ENCODE measurements around the gene NOTCH1.

NOTCH1 gene

DNA sequence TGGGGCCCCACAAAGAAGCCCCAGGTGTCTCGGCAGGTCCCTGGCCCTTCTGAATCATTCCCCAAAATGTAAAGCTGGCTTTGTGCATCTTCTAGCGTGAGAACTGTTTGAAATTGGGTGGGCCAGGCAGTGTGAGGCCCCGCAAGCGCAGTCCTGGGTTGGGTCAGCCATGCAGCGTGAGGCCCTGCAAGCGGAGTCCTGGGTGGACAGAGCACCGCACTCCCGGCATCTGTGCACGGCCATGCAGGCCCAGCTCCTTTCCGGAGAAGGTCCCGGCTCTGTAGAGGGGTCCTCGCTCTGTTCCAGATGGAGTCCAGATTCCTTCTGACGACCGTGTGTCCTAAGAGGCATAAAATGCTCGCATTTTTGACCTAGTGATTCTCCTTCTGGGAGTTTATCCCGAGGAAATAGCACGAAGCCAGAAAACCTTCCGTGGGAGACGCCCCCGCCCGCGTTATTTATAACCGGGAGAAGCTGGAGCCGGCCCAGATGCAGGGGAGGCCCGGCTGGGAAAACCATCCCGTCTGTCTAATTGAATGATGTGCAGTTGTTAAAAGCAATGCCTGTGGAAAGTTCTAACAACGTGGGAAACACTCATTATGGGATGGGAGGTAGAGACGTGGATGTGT, 19.4 kb upstream of the NOTCH1 start:
- TF ChIP-seq, protein P1, sequence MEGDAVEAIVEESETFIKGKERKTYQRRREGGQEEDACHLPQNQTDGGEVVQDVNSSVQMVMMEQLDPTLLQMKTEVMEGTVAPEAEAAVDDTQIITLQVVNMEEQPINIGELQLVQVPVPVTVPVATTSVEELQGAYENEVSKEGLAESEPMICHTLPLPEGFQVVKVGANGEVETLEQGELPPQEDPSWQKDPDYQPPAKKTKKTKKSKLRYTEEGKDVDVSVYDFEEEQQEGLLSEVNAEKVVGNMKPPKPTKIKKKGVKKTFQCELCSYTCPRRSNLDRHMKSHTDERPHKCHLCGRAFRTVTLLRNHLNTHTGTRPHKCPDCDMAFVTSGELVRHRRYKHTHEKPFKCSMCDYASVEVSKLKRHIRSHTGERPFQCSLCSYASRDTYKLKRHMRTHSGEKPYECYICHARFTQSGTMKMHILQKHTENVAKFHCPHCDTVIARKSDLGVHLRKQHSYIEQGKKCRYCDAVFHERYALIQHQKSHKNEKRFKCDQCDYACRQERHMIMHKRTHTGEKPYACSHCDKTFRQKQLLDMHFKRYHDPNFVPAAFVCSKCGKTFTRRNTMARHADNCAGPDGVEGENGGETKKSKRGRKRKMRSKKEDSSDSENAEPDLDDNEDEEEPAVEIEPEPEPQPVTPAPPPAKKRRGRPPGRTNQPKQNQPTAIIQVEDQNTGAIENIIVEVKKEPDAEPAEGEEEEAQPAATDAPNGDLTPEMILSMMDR (IDR thresholded peaks at IDR 0.05; ENCODE audit: low read depth, low read length): no peak
- no peak for TF ChIP-seq EZH2phosphoT487 (IDR thresholded peaks at IDR 0.05; ENCODE audit: low read depth)
- no peaks in the 10 kb centered on the region for H3K79me2 ChIP-seq (ENCODE audit: low read length)
- no peak overlapping the region for H3K27ac ChIP-seq (ENCODE audit: low read length)
- H3K4me2 ChIP-seq (ENCODE audit: low read length): no peak overlapping the region
- H3K4me1 ChIP-seq (ENCODE audit: low read length): no peaks in the 10 kb centered on the region
- no peak overlapping the region for H2AFZ ChIP-seq (ENCODE audit: low read depth, low read length)
- no peaks in the 10 kb centered on the region for H3K9me3 ChIP-seq (ENCODE audit: insufficient read depth, low read length)
- no peaks in the 10 kb centered on the region for H4K20me1 ChIP-seq (ENCODE audit: insufficient read depth, low read length)
- no peaks in the 10 kb centered on the region for H3K27me3 ChIP-seq (ENCODE audit: low read depth, low read length)
- no peaks in the 10 kb centered on the region for H3K36me3 ChIP-seq (replicated peaks; ENCODE audit: low read depth, low read length)
- no peak overlapping the region for H3K4me3 ChIP-seq (ENCODE audit: low read length)
- no peak overlapping the region for H3K9ac ChIP-seq (ENCODE audit: low read length)

DNA sequence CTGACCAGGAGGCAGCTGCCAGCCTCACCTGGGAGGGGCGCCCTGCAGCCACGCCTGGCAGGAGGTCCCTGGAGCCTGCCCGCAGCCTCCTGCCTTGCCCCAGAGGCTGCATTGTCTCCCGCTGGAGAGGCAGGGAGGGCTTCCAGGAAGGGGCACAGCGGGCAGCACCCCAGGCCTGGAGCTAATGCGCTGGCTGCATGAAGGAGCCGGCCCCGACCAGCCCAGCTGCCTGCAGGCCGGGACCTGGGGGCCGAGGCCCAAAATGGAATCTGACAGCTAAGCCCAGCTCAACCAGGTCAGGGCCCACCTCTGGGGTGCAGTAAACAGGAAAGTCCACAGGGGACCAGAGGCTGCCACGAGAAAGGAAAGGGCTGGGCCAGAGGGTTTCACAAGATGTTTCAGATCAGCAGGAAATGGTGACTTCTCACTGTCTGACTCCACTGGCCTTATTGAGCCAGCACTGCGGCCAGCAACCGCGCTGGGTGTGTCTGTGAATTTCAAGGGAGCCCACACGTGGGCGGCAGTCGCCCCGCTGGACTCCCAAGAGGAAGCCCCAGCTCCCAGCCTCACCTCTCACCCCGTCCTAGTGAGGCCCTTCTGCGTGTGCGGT, 18.6 kb upstream of the NOTCH1 start:
- Histone ChIP-seq H3K4me3 (ENCODE audit: low read length) (no peak overlapping the region), H3K4me1 (ENCODE audit: low read length) (no peaks in the 10 kb centered on the region), H2AFZ (ENCODE audit: low read depth, low read length) (no peak overlapping the region), H3K4me2 (ENCODE audit: low read length) (no peak overlapping the region), H3K9me3 (ENCODE audit: insufficient read depth, low read length) (0 out of 2 replicates have a peak, but pooled peaks cover 3% of the 10 kb centered on the region), H3K27me3 (ENCODE audit: low read depth, low read length) (no peaks in the 10 kb centered on the region), H4K20me1 (ENCODE audit: insufficient read depth, low read length) (no peaks in the 10 kb centered on the region), H3K36me3 (replicated peaks; ENCODE audit: low read depth, low read length) (no peaks in the 10 kb centered on the region), H3K27ac (ENCODE audit: low read length) (no peak overlapping the region), H3K9ac (ENCODE audit: low read length) (no peak overlapping the region), H3K79me2 (ENCODE audit: low read length) (no peaks in the 10 kb centered on the region)
- TF ChIP-seq, protein P1 (IDR thresholded peaks at IDR 0.05; ENCODE audit: low read depth, low read length): no peak
- no peak for TF ChIP-seq EZH2phosphoT487 (IDR thresholded peaks at IDR 0.05; ENCODE audit: low read depth)

DNA sequence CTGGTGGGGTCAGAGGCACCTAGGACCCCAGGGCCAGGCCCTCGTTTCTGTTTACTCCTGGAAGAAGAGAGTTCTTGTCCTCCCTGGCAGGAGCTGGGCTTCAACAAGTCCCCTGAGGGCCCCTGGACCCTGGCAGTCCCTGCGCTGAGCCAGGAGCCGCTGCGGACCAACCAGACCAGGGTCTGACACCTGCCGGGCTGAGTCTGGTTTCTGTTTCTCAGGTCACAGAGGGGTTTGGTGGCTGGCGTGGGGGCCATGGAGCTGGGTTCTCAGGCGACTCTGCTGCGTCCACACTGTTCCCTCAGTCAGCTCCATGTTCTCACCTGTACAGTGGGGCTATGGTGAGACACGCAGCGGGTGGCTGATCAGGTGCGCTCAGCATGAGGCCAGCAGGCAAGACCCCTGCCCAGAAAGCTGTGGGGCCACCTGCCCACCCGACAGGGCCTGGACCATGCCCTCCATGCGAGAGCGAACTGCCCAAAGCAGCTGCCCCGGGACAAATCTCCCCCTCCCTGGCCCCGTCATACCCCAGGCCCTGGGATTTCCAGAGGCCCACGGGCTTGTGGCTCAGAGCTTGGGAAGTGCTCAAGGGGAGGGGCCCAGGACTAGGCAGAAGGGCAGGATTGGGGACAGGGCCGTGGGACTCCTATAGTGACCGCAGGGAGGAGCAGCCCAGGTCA, 17.9 kb upstream of the NOTCH1 start:
- no peak overlapping the region for H3K4me2 ChIP-seq (ENCODE audit: low read length)
- H3K4me1 ChIP-seq (ENCODE audit: low read length): no peaks in the 10 kb centered on the region
- H3K9ac ChIP-seq (ENCODE audit: low read length): no peak overlapping the region
- TF ChIP-seq, protein P1 (IDR thresholded peaks at IDR 0.05; ENCODE audit: low read depth, low read length): no peak
- no peak for TF ChIP-seq EZH2phosphoT487 (IDR thresholded peaks at IDR 0.05; ENCODE audit: low read depth)
- 0 out of 2 replicates have a peak, but pooled peaks cover 3% of the 10 kb centered on the region for H3K9me3 ChIP-seq (ENCODE audit: insufficient read depth, low read length)
- no peak overlapping the region for H2AFZ ChIP-seq (ENCODE audit: low read depth, low read length)
- no peaks in the 10 kb centered on the region for H3K36me3 ChIP-seq (replicated peaks; ENCODE audit: low read depth, low read length)
- no peaks in the 10 kb centered on the region for H3K27me3 ChIP-seq (ENCODE audit: low read depth, low read length)
- no peak overlapping the region for H3K4me3 ChIP-seq (ENCODE audit: low read length)
- no peak overlapping the region for H3K27ac ChIP-seq (ENCODE audit: low read length)
- no peaks in the 10 kb centered on the region for H3K79me2 ChIP-seq (ENCODE audit: low read length)
- H4K20me1 ChIP-seq (ENCODE audit: insufficient read depth, low read length): no peaks in the 10 kb centered on the region

DNA sequence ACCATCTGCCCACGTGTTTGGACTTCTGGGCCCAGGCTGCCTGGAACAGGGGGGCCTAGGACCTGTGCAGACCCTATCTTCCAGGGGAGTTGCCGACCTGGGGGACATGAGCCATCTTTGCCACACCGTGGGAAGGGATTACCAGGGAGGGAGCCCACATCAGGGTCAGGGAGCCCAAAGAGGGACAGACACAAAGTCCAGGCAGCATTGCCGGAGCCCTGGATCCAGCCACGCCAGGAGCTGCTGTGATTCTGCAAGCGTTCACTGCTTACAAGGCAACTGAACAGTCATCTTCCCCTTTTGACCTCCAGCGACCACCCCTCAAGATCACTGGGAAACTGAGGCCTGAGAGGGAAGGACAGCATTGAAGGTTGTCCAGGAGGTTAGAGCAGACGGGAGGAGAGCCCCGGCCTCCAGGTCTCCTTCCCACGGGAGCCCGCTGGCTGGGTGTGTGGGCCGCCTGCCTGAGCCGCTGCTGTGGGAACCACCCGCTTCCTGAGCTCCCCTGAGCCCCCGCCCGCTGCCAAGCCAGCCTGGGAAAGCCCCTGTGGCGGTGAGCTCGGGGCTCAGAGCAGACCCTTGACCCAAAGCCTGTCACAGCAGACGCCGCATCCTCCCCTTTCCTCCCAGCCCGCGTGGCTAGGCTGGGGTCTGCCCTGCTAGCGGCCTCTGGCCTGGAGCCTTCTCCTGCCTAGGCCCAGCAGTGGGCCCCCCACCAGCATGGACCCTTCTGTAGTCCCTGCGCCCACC, 17.1 kb upstream of the NOTCH1 start:
- Histone ChIP-seq H3K9ac (ENCODE audit: low read length) (no peak overlapping the region), H3K4me2 (ENCODE audit: low read length) (no peak overlapping the region)
- TF ChIP-seq, protein P1 (IDR thresholded peaks at IDR 0.05; ENCODE audit: low read depth, low read length): no peak
- no peak for TF ChIP-seq EZH2phosphoT487 (IDR thresholded peaks at IDR 0.05; ENCODE audit: low read depth)

More for the DNA sequence above, 17.1 kb upstream of the NOTCH1 start:
- H3K27ac ChIP-seq (ENCODE audit: low read length): no peak overlapping the region
- no peaks in the 10 kb centered on the region for H3K27me3 ChIP-seq (ENCODE audit: low read depth, low read length)
- 0 out of 2 replicates have a peak, but pooled peaks cover 3% of the 10 kb centered on the region for H3K9me3 ChIP-seq (ENCODE audit: insufficient read depth, low read length)
- H3K4me3 ChIP-seq (ENCODE audit: low read length): no peak overlapping the region
- no peaks in the 10 kb centered on the region for H3K79me2 ChIP-seq (ENCODE audit: low read length)
- no peaks in the 10 kb centered on the region for H4K20me1 ChIP-seq (ENCODE audit: insufficient read depth, low read length)
- H3K4me1 ChIP-seq (ENCODE audit: low read length): no peaks in the 10 kb centered on the region
- no peak overlapping the region for H2AFZ ChIP-seq (ENCODE audit: low read depth, low read length)
- no peaks in the 10 kb centered on the region for H3K36me3 ChIP-seq (replicated peaks; ENCODE audit: low read depth, low read length)
